HG03571 (cell line): ENCODE measurements around the gene ACBD6.
"Not testable (repeated sequence)": the region's sequence is repeated elsewhere in the genome, so short reads cannot be mapped to it uniquely, and the experiment has no call there.

Experiments
- ATAC-seq: cut with Tn5 transposase; IDR thresholded peaks from one replicate; pipeline ENCODE4 v1.9.1; 2021; ENCODE audit not compliant: unreplicated experiment

Gene ACBD6

DNA sequence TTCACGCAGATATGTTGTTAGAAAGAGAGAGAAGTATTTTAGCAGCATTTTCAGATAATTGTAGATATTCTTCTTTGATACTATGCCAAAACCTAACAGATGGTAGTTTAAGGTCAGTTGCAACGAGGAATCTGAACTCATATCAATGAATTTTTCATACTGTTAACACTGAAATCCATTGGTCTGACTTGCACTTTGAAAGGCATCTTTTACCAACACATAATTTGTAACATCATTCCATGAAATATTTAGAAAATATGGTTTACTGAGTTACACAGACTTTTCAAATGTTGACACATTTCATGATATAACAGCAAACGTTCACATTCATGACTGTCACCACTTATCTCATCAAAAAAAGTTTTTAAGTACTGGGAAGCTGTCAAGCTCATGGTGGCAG, 4.6 kb downstream of the ACBD6 start:
- no peak for ATAC-seq

DNA sequence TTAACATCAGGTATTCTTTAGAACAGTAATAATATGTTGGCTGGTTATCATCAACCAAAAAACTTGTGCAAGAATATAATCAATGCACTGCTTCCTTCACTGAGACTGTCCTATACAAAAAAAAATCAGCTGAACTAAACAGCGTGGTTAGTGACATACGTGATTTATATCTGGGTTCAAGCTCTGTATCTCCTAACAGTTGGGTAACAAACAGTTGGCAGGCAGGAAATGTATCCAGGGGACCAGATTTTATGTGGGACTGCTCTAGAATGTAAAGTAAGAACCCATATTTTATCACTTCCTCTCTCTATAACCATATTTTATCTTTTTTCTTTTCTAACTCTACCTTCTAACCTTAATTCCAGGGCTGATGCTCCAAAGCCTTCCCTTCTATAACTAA, 8.0 kb downstream of the ACBD6 start:
- ATAC-seq = no peak

DNA sequence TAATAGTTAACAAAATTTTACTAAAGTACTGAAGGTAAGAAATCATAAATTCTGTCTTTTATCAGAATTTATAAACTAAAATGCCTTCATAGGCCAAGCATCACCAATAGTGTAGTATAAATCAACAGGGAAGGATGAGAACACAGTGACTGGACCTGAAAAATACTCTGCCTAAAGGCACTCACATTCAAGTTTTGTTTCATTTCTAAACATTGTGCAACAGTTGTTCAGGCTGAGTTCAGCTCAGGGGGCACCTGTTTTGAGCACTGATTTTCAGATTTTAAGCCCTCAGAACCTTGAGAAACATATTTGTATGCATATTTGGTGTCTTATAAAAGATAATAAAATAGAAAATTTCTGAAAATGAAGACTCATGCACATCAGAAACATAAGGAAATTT, 12.4 kb downstream of the ACBD6 start:
- ATAC-seq = no peak

DNA sequence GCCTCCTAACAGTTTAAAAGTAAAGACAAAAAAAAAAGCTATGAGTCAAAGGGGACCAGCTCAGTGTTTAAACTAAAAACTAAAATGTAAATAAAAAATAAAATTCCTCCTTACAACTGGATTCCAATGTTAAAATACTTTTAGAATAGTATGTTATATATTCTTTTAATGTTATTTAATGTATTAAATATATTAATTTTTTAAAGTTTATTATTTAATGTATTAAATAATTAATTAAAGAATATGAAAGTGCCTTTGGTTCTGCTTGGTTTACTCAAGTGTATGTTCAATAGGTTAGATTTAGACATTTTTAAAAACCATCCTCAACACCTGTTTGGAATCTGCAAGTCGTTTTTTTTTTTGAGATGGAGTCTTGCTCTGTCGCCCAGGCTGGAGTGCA, 13.1 kb downstream of the ACBD6 start:
- ATAC-seq = no peak

DNA sequence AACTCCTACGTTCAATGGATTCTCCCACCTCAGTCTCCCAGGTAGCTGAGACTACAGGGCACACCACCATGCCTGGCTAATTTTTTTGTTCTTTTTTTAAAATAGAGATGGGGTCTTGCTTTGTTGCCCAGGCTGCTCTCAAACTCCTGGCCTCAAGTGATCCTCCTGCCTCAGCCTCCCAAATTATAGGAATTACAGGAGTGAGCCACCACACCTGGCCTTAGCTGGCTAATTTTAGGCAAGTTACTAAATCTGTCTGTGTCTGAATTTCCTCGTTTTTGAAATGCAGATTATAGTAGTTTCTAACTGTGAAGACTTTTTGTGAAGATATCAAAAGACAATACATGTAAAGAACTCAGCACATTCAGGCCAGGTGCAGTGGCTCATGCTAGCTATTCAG, 13.7 kb downstream of the ACBD6 start:
- ATAC-seq = no peak

DNA sequence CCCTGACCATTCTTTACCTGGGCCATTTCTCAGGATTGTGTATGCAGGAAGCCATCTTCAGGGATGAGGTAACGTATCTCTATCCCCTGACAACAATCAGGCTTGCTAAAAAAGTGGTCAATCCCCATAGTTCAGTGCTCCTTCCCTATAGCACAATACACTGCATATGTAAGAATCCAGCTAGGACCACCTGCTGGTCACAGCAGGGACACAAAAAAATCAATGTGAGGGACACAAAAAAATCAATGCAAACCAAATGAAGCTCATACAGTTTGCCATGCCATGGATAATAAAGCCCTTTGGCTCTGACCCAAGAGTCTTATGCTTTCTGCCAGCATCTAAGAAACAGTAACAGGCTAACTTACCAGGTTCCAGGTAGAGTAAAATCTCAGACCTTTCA, 16.3 kb downstream of the ACBD6 start:
- ATAC-seq = no peak

DNA sequence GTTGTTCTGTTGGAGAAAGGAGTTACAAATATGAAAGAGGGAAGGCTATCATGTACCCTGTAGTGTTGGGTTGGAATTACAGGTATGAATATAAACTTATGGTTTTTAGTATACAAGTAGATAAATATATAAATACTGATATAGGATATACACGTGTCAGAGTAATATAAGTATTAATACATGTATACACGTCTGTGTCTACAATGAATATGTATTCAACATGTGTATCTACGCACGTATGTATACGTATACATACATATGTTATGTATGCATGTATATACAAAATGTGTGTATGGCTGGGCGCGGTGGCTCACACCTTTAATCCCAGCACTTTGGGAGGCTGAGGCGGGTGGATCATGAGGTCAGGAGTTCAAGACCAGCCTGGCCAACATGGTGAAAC, 17.9 kb downstream of the ACBD6 start:
- ATAC-seq = no peak

DNA sequence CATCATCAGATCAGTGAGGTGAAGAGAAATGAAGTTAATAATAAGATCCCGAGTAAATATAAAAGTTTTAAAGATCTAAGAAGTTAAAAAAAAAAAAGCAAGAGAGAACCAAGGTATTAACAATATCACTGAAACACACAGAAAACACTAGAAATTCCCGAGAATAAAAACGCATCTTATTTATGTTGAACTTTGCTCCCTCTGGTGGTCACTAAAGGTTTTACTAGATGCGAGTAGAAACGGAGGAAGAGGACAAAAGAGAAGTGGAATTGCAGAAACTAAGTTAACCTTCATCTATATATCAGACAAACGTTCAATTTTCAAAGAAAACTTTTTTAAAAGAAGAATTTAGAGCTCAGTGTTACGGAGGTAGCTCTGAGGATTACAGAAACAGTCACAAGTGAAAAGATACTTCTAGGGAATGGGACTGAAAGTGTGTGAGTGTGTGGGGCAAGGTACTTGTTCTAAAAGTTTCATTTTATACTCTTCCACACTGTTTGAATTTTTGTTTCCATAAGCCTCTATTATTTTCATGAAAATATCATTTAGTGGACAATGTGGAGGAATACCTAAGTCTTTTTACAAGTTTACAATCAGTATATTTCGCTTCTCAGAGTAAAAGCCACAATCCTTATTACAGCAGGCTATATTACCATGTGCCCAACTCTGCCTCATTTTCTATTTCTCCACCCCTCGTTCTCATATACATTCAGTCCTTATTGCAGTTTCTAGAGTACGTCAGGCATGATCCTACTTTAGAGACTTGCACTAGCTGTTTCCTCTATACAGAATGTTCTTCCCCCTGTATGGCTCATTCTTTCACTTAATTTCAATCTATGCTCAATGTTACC, 19.7 kb downstream of the ACBD6 start:
- no peak for ATAC-seq

DNA sequence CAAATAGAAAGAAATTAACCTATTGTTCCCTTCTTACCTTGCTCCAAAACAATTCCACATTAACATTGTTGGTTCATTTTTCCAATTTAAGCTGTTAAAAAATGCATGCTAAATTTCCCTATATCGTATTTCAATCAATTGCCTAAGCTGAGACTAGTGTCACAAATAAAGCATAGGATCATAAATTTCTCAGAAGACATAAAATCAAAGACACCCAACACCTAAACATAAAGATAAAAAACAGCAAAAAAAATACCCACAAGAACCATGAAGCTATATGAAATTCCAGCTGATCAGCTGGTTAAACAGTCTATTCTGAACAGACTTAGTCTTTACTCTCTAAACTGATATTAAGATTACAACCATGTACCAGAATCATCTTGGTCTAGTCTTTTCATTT, 32.3 kb downstream of the ACBD6 start:
- no peak for ATAC-seq

DNA sequence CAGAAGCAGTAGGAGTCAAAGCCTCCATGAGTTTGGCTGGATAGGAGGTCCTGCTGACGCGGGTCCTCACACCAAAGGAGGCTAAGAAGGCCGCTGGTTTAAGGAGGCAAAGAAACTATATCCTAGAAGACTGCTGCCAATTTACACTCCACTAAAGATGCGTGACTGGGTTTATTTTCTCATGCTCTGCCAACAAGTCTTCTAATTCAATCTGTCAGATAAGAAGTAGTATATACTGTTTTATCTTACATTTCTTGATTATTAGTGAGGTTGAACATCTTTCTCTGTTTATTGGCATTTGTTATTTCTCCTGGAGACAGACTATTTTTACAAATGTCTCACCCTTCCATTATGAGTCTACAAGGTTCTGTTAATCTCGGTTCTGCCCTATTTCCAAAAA, 34.1 kb downstream of the ACBD6 start:
- ATAC-seq = no peak

DNA sequence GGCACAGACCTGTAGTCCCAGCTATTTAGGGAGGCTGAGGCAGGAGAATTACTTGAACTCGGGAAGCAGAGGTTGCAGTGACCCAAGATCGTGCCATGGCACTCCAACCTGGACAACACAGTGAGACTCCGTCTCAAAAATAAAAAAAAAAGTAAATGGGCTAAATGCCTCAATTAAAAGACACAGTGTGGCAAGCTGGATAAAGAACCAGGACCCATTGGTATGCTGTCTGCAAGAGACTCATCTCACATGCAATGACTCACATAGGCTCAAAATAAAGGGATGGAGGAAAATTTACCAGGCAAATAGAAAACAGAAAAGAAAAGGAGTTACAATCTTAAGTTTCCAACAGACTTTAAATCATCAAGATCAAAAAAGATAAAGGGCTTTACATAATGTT, 40.3 kb downstream of the ACBD6 start:
- no peak for ATAC-seq

DNA sequence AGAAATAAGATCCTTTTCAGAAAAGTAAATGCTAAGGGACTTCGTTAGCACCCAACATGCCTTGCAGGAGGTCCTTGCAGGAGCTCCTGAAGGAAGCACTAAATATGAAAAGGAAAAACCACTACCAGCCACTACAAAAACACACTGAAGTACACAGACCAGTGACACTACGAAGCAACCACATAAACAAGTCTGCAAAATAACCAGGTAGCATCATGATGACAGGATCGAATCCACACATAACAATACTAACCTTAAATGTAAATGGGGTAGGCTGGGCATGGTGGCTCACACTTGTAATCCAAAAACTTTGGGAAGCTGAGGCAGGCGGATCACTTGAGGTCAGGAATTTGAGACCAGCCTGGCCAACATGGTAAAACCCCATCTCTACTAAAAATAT, 40.7 kb downstream of the ACBD6 start:
- not testable (repeated sequence) for ATAC-seq

DNA sequence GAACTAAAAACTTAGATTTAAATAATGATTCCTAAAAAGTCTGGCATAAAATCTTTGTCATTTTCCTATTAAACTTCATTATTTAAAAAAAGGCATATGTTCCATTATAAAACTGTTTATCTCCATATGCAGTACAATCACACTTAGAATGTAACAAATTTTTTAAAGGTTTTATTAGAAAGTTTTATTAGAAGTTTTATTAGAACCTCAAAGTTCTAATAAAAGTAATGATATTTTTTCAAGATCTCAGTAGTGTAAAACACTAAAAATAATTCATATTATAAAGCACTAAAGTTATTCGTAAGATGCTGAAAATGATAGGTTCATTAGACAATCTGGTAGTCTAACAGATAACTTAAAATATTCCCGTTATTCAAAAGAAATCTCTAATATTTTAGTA, 43.6 kb downstream of the ACBD6 start:
- no peak for ATAC-seq

DNA sequence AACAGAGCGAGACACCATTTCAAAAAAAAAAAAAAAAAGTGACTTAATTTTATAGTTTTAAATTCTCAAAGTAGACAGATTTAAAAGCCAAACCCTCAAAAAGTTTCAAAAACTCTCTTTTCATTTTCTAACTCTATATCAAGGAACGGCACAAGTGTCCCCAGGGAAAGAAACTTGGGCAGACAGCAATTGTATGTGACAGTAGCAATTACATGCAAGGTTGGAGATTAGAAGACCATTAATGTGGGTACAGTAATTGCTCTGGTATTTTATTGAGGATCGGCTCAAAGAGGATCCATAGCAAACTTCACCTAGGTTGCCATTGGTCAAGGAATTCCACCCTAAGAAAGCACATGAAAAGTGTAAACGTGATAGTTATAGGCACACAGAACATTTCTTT, 46.2 kb downstream of the ACBD6 start:
- no peak for ATAC-seq

DNA sequence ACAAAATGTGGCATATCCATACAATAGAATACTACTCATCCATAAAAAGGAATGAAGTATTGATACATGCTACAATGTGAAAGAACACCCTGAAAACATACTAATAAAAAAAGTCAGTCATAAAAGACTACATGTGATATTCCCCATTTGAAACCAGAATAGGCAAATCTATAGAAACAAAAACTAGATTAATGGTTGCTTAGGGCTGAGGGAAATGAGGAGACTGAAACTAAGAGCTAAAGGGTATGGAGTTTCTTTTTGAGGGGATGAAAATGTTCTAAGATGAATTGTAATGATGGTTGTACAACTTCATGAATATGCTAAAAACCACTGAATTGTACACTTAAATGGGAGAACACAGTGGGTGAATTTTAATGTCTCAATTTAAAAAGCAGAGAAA, 50.9 kb downstream of the ACBD6 start:
- no peak for ATAC-seq

DNA sequence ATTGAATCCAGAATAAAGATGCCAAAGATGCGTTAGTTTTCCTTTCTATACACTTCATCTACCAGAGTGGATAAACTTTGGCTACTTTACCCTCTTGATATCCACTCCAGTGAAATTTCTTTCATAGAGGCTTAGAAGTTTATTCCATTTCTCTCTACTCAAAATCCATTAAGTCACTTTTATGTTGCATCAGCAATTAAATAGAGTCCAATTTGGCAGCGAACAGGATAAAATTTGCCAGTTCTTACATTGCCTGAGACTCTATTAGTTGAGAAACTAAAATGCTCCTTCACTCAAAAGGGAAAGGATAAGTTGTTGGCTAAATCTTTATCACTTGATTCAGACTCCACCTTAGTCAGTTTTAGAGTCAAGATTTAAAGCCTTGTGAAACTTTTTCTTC, 57.9 kb downstream of the ACBD6 start:
- no peak for ATAC-seq

DNA sequence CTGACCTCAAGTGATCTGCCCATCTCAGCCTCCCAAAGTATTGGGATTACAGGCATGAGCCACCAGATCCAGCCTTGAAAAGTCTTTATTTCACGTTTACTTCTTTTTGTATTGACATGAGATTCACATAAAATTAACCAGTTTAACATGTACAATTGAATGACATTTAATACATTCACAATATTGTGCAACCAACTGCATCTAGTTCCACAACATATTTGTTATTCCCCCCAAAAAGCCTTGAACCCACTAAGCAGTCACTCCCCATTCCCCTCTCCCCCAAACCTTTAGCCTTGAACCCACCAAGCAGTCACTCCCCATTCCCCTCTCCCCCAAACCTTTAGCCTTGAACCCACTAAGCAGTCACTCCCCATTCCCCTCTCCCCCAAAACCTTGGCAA, 62.0 kb downstream of the ACBD6 start:
- no peak for ATAC-seq

DNA sequence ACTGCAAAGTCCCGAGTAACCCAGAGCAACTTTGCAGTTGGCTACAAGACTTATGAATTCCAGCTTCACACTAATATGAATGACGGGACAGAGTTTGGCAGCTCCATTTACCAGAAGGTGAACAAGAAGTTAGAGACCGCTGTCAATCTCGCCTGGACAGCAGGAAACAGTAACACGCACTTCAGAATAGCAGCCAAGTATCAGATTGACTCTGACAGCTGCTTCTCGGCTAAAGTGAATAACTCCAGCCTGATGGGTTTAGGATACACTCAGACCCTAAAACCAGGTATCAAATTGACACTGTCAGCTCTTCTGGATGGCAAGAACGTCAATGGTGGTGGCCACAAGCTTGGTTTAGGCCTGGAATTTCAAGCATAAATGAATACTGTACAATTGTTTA, 66.8 kb downstream of the ACBD6 start:
- ATAC-seq = no peak

DNA sequence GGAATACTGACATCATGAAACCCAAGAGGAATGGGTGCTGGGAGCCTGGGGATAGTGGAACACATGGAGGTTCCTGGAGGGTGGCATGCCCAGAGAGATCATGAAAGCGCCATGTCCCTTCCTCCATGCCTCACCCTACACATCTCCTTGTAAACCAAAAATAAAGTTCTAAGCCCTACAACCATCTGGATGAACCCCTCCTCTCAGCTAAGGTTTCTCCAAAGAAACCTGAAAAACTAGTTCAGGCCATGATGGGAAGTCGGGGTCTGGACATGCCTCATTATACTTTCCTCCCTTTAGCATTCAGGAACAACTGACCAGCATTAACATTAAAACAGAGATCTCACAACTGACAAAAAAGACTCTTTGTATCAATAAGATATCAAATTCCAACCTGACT, 68.5 kb downstream of the ACBD6 start:
- no peak for ATAC-seq

DNA sequence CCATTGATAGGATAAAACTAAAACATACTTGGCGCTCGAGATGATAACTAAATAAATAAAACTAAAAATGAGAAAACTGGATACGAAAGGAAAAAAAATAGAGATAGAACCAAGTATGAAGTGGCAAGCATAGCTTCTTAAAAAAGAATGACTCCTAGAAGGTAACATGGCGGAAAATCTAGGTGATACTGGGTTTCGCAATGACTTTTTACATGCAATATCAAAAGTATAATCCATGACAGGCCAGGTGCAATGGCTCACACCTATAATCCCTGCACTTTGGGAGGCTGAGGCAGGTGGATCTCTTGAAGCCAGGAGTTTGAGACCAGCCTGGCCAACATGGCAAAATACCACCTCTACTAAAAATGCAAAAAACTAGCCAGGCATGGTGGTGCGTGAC, 70.7 kb downstream of the ACBD6 start:
- no peak for ATAC-seq

DNA sequence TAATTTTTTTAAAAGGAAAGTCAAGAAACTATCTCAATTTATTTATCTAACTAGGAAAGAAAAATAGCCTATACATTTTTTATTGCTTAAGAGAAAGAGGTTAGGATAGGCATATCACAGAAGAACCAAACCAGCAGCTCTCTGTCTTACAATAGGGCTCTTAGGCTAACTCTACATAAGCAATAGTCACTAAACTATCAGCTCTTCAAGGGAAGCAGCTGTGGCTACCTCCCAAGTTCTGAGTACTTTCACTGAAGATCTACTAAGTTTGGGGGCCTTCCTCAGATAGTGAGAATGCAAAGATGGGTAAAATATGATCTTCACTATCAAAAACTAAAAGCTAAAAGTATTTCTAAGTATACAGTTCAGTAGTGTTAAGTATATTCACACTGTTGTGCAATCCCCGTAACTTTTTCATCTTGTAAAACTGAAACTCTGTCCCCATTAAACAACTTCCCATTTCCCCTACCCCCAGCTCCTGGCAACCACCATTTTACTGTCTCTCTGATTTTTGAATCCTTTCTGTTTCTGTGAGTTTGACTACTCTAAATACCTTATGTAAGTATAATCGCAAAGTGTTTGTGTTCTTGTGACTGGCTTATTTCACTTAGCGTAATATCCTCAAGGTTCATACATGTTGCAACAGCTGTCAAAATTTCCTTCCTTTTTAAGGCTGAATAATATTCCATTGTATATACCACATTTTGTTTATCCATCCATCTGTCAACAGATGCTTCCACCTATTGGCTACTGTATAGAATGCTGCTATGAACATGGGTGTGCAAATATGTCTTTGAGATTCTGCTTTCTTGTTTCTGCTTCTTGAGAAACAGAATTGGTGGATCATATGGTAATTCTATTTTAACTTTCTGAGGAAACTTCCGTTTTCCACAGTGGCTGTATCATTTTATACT, 73.3 kb downstream of the ACBD6 start:
- ATAC-seq = no peak

DNA sequence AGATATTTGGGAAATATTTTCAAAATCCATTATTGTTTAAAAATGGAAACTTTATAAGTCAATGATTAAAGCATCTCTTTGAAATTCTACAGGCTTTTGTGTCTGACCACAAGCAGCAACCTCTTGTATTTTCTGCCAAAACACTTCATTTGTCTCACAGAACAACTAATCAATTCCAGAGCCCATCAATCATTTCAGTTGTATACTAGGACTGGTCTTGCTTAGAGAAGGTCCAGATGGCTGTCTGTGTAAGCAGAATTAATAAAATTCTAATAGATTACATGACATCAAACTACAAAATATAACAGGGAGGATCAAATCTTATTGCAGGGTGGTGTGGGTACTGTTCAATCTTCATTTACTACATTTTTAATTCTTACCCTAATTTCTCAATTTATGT, 76.4 kb downstream of the ACBD6 start:
- no peak for ATAC-seq
